Suprapubic skin (tissue), 3 donors: ENCODE measurements around the gene IL17REL.

Experiments
- CTCF ChIP-seq, 2 donors: fragments of 200-600 bp in 1 of 2; fragments of 450-650 bp in 1 of 2; sonication (generic) in 1 of 2; IDR thresholded peaks; one replicate each; pipeline ENCODE4 v1.5.1; 2016 to 2019; ENCODE audit warnings: antibody characterized with exemption in 2 of 2, mild to moderate bottlenecking in 1 of 2, moderate library complexity in 1 of 2
- POLR2A ChIP-seq, 2 donors: fragments of 450-650 bp; IDR thresholded peaks; one replicate each; pipeline ENCODE4 v1.6.1; 2017; ENCODE audit warnings: antibody characterized with exemption in 2 of 2, mild to moderate bottlenecking in 2 of 2, moderate library complexity in 2 of 2

- TF ChIP-seq CTCF (IDR thresholded peaks at IDR 0.05) (no peak), POLR2A (IDR thresholded peaks at IDR 0.05) (no peak)
Observed at GRCh38 chr22:49951986-49952896, 60.3 kb downstream of the IL17REL start.
